ENCODE results near the gene RASGRF1.
"Not testable (repeated sequence)": the region's sequence is repeated elsewhere in the genome, so short reads cannot be mapped to it uniquely, and the experiment has no call there.

The RASGRF1 gene

DNA sequence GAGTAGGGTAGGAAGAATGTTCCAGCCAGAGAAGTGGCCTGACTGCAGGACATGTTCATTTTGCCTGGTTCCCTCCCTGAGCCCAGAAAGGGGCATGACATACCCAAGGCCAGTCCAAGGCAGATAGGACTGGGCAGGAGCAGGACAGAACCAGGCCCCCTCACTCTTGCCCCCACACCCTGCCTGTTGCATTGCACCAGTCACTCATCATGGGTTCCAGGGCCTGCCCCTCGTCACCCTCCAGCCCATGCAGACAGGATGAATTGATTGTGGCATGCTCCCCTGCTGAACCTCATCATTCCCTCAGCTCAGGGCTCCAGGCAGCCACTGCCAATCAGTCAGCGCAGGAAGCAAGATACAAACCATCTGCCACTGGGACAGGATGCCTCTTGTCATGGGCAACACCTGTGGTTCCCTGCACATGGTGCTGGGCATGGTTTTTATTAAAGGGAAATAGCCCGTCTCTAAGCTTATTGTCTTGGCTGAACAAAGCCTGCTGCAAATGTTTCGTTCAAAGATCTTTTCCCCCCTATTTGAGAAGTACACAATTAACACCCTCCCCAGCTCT, 48.9 kb downstream of the RASGRF1 start:
- DNase-seq (ENCODE audit: low read depth in 2 of 2, low spot score in 1 of 2): no peak

DNA sequence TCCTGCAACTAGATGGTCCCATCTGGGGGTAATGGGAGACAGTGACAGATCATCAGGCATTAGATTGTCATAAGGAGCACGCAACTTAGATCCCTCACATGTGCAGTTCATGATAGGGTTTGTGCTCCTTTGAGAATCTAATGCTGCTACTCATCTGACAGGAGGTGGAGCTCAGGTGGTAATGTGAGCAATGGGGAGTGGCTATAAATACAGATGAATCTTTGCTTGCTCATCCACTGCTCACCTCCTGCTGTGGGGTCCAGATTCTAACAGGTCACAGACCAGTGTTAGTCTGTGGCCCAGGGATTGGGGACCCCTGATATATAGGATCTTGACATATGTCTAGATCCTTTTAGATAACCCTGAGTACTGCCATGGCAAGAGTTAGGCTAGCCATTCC, 52.7 kb downstream of the RASGRF1 start:
- DNase-seq (ENCODE audit: low read depth in 2 of 2, low spot score in 1 of 2): no peak

GRCh38 chr15:79036323-79036722, 54.3 kb downstream of the RASGRF1 start:
- DNase-seq (ENCODE audit: low read depth in 2 of 2, low spot score in 1 of 2): no peak

DNA sequence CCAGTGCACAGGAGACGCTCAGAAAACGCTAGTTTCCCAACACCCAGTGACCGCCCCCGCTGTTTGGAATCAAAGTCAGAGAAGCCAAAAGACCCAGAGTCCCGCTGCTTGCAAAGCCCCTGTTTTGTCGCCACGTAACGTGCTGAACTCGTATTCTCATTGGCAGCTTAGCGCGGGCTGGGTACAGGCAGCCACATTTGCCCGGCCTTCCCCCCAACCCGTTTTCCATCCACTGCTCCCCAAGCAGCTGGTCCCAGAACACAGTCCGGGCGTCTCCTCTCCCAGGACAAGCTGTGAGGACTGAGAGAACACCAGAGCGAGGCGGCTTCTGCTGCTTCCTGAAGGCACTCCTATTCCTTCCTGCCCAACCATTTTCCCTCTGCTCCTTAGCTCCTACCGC, 54.8 kb downstream of the RASGRF1 start:
- DNase-seq (ENCODE audit: low read depth in 2 of 2, low spot score in 1 of 2): no peak

GRCh38 chr15:79035111-79035601, 55.4 kb downstream of the RASGRF1 start:
- DNase-seq (ENCODE audit: low read depth in 2 of 2, low spot score in 1 of 2): no peak

DNA sequence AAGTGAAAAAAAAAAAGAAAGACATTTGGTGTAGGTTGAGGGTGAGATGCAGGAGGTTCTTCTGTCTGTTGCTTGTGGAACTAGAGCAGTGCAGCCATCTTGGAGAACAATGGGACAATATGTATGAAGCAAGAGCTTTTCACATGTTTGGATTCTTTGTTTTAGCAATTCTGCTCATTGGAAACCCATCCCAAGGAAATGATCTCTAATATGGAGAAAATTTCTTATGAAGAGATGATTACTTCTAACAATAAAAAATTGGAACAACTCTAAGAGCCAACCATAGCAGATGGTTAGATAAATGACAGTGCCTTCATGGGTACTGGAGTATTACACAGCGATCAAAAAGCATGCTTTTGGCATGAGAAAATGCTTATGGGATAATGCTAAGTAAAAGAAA, 56.3 kb downstream of the RASGRF1 start:
- no peak for DNase-seq (ENCODE audit: low read depth in 2 of 2, low spot score in 1 of 2)

GRCh38 chr15:79032656-79033055, 57.9 kb downstream of the RASGRF1 start:
- DNase-seq (ENCODE audit: low read depth in 2 of 2, low spot score in 1 of 2): no peak

- DNase-seq (ENCODE audit: low read depth in 2 of 2, low spot score in 1 of 2): no peak
Measured at GRCh38 chr15:79031821-79032220, 58.8 kb downstream of the RASGRF1 start.

GRCh38 chr15:79031201-79031600, 59.4 kb downstream of the RASGRF1 start:
- DNase-seq (ENCODE audit: low read depth in 2 of 2, low spot score in 1 of 2): no peak

- no peak for DNase-seq (ENCODE audit: low read depth in 2 of 2, low spot score in 1 of 2)
Measured at GRCh38 chr15:79030470-79030869, 60.1 kb downstream of the RASGRF1 start.

GRCh38 chr15:79028411-79028964, 62.1 kb downstream of the RASGRF1 start:
- no peak for DNase-seq (ENCODE audit: low read depth in 2 of 2, low spot score in 1 of 2)

GRCh38 chr15:79027532-79028410, 62.8 kb downstream of the RASGRF1 start:
- DNase-seq (ENCODE audit: low read depth in 2 of 2, low spot score in 1 of 2): no peak

- DNase-seq (ENCODE audit: low read depth in 2 of 2, low spot score in 1 of 2): no peak
Measured at GRCh38 chr15:79025802-79026201, 64.8 kb downstream of the RASGRF1 start.

- no peak for DNase-seq (ENCODE audit: low read depth in 2 of 2, low spot score in 1 of 2)
Measured at GRCh38 chr15:79025201-79025600, 65.4 kb downstream of the RASGRF1 start.

DNA sequence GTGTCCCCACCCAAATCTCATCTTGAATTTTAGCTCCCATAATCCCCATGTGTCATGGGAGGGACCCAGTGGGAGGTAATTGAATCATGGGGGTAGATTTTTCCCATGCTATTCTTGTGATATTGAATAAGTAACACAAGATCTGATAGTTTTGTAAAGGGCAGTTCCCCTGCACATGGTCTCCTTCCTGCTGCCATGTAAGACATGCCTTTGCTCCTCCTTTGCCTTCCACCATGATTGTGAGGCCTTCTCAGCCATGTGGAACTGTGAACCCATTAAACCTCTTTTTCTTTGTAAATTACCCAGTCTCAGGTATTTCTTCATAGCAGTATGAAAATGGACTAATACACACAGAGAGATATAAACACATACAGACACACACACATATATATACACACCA, 66.1 kb downstream of the RASGRF1 start:
- DNase-seq (ENCODE audit: low read depth in 2 of 2, low spot score in 1 of 2): not testable (repeated sequence)

- no peak for DNase-seq (ENCODE audit: low read depth in 2 of 2, low spot score in 1 of 2)
Measured at GRCh38 chr15:79023918-79024317, 66.7 kb downstream of the RASGRF1 start.

DNA sequence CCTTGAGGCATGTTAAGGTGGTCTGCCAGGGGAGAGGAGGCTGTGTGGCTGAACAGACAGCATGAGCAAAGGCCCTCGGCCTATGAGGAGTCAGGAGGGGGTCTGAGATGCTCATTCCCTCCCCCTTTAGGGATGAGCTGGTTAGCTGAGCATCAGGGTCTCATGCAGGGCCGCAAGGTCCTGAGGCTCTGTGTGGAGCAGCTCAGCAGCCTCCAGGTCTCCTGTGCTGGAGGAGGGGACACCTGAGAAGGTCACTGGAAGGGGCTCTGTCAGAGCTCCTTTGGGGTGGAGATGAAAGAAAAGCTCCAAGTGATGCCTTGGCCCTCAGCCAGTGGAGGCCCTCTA, 67.1 kb downstream of the RASGRF1 start:
- no peak for DNase-seq (ENCODE audit: low read depth in 2 of 2, low spot score in 1 of 2)

GRCh38 chr15:79018960-79019359, 71.6 kb downstream of the RASGRF1 start:
- DNase-seq (ENCODE audit: low read depth in 2 of 2, low spot score in 1 of 2): no peak

DNA sequence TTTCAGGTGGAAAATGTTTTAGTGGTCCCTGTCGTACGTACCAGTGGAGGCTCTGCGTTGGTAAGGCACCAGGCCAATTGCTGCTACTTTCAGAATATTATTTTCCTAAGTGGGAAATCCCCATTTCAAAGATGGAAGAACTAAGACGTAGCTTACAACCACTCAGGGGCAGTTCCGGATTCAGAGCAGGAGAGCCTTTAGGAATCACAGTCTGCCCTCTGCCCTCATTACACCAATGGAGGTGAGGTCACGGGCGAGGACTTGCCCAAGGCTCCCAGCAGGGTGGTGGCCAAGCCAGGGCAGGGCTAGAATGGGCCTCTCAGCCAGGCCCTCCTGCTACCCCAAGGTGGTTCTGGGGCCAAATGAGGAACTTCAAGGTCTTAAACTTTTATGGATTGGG, 72.6 kb downstream of the RASGRF1 start:
- DNase-seq (ENCODE audit: low read depth in 2 of 2, low spot score in 1 of 2): no peak

DNA sequence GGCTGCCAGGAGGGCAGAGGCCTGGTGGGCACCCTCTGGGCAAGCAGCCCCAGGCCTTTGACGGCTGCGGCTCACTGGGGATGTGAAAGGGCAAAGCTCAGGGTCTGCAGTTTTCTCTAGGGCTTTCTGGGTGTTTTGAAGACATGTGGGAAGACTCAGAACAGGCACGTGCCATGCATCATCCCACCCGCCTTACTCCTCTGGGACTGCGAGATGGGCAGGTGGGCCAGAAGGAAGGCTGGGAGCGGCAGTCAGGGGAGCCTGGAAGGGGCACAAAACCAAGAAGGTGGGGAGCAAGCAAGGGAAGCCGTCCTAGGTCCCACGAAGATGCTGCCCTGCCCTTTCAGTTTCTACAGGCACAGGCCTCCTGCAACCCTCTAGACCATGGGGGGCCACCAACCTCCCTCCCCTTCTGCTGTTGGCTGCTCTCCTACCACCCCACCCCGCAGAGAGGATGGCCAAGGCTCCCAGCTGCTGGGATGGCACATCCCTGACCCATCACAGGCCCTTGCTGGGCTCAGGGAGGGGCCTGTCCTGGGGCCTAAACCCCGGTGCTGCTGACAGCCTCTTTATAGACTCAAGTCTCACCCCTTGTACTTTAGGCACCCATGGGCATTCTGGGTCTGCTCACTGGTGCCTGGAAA, 73.9 kb downstream of the RASGRF1 start:
- no peak for DNase-seq (ENCODE audit: low read depth in 2 of 2, low spot score in 1 of 2)

DNA sequence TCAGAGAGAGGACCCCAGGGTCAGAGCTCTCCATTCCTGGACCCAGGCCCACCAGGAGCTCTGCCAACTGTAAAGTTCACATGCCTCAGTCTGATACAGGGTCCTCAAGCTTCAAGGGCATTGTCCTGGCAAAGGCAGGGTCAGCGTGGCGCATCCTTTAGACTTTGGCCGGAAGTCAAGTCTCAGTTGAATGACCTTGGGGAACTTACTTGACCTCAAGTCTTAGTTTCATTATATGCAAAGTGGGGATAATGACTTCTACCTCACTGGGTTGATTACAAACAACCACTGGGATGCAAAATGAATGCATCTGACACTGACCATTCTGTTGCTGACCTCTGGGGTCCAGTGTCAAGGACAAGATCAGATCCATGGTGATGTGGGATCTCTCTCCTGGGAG, 75.2 kb downstream of the RASGRF1 start:
- DNase-seq (ENCODE audit: low read depth in 2 of 2, low spot score in 1 of 2): no peak

- DNase-seq (ENCODE audit: low read depth in 2 of 2, low spot score in 1 of 2): no peak
Measured at GRCh38 chr15:79010278-79010677, 80.3 kb downstream of the RASGRF1 start.

Data from stimulated activated CD8-positive, alpha-beta memory T cell treated with anti-CD3 and anti-CD28 coated beads, Interleukin-4, amount 100 ng/mL, for 4 hours (primary cell).